Effector memory CD8-positive, alpha-beta T cell (primary cell): Measurements from ENCODE around the gene GPR17.

Experiments used
- ATAC-seq: fragments of 150-1000 bp; cut with Tn5 transposase; replicated peaks from 2 replicates; pipeline ENCODE4 v1.10.0; 2021; ENCODE audit warnings: mild to moderate bottlenecking, moderate library complexity
- DNase-seq, 3 experiments: peaks; one replicate each; pipeline ENCODE4 v3.0.0; 2021
- H3K27ac Mint-ChIP-seq, 2 donors: one replicate each; pipeline ENCODE4 v1.8.0; 2022; ENCODE audit warnings: mild to moderate bottlenecking in 2 of 2, mixed read lengths in 2 of 2, moderate library complexity in 2 of 2
- H3K27me3 Mint-ChIP-seq, 2 donors: one replicate each; pipeline ENCODE4 v1.8.0; 2022; ENCODE audit warnings: mixed read lengths in 2 of 2
- H3K36me3 Mint-ChIP-seq: one replicate; pipeline ENCODE4 v1.8.0; 2022; ENCODE audit warnings: mild to moderate bottlenecking, moderate library complexity, mixed read lengths; ENCODE audit not compliant: insufficient read depth
- H3K4me1 Mint-ChIP-seq, 2 donors: one replicate each; pipeline ENCODE4 v1.8.0; 2022; ENCODE audit warnings: low read depth in 2 of 2, mixed read lengths in 2 of 2
- H3K4me3 Mint-ChIP-seq, 2 donors: one replicate each; pipeline ENCODE4 v1.8.0; 2022; ENCODE audit warnings: mild to moderate bottlenecking in 2 of 2, mixed read lengths in 2 of 2, moderate library complexity in 2 of 2
- H3K9me3 Mint-ChIP-seq, 2 donors: one replicate each; pipeline ENCODE4 v1.8.0; 2022; ENCODE audit warnings: mixed read lengths in 2 of 2

GPR17 gene

GRCh38 chr2:127646487-127647241 lies 711 bp downstream of the GPR17 start:
- Mint-ChIP-seq H3K9me3 (no peaks in the 10 kb centered on the region), H3K27ac (no peak overlapping the region), H3K36me3 (no peaks in the 10 kb centered on the region), H3K27me3 (peaks cover 0 to 9% of the 10 kb centered on the region in 2 donors), H3K4me3 (no peak overlapping the region), H3K4me1 (peaks cover 7 to 8% of the 10 kb centered on the region in 2 donors)
- no peak for DNase-seq
- no peak for ATAC-seq

- H3K27ac Mint-ChIP-seq: no peak overlapping the region
- H3K27me3 Mint-ChIP-seq: peaks cover 0 to 10% of the 10 kb centered on the region in 2 donors
- H3K4me3 Mint-ChIP-seq: no peak overlapping the region
- H3K36me3 Mint-ChIP-seq: peaks cover 2% of the 10 kb centered on the region
- peaks cover 7 to 8% of the 10 kb centered on the region in 2 donors for H3K4me1 Mint-ChIP-seq
- H3K9me3 Mint-ChIP-seq: no peaks in the 10 kb centered on the region
- DNase-seq (no peak), ATAC-seq (no peak)
These were observed 1.6 kb downstream of the GPR17 start for GRCh38 chr2:127647242-127648190.

GRCh38 chr2:127648321-127648720 lies 2.4 kb downstream of the GPR17 start:
- peak overlapping the region in 1 of 2 donors; percentile 75 for H3K27ac Mint-ChIP-seq
- H3K4me1 Mint-ChIP-seq: peaks cover 7 to 8% of the 10 kb centered on the region in 2 donors
- peaks cover 7 to 18% of the 10 kb centered on the region in 2 donors for H3K27me3 Mint-ChIP-seq
- H3K36me3 Mint-ChIP-seq: peaks cover 2% of the 10 kb centered on the region
- H3K9me3 Mint-ChIP-seq: no peaks in the 10 kb centered on the region
- H3K4me3 Mint-ChIP-seq: peak overlapping the region in 1 of 2 donors; percentile 18
- ATAC-seq (no peak), DNase-seq (no peak)

GRCh38 chr2:127649100-127649611 lies 3.2 kb downstream of the GPR17 start:
- ATAC-seq: peak; percentile 35
- peak overlapping the region in 1 of 2 donors; percentile 62 for H3K4me3 Mint-ChIP-seq
- H3K9me3 Mint-ChIP-seq: no peaks in the 10 kb centered on the region
- H3K27ac Mint-ChIP-seq: peak overlapping the region in 1 of 2 donors; percentile 75
- peaks cover 7 to 8% of the 10 kb centered on the region in 2 donors for H3K4me1 Mint-ChIP-seq
- DNase-seq: no peak
- H3K36me3 Mint-ChIP-seq: peaks cover 2% of the 10 kb centered on the region
- peaks cover 11 to 26% of the 10 kb centered on the region in 2 donors for H3K27me3 Mint-ChIP-seq

GRCh38 chr2:127649684-127650040 lies 3.7 kb downstream of the GPR17 start:
- Mint-ChIP-seq H3K27ac (peak overlapping the region in 1 of 2 donors; percentile 75), H3K4me3 (peak overlapping the region; percentile 43 to 62), H3K4me1 (peaks cover 7 to 8% of the 10 kb centered on the region in 2 donors), H3K9me3 (no peaks in the 10 kb centered on the region), H3K36me3 (peaks cover 2% of the 10 kb centered on the region), H3K27me3 (peaks cover 11 to 31% of the 10 kb centered on the region in 2 donors)
- ATAC-seq: peak; percentile 85
- DNase-seq: peak; percentile 77 to 85 (median 81)

GRCh38 chr2:127650041-127650784 lies 4.3 kb downstream of the GPR17 start:
- peak; percentile 16 for ATAC-seq

GRCh38 chr2:127650785-127651380 lies 4.9 kb downstream of the GPR17 start:
- no peak overlapping the region for H3K27ac Mint-ChIP-seq
- H3K4me1 Mint-ChIP-seq: peaks cover 7 to 8% of the 10 kb centered on the region in 2 donors
- H3K36me3 Mint-ChIP-seq: peaks cover 2% of the 10 kb centered on the region
- no peak overlapping the region for H3K4me3 Mint-ChIP-seq
- DNase-seq (no peak), ATAC-seq (no peak)
- H3K27me3 Mint-ChIP-seq: peaks cover 11 to 39% of the 10 kb centered on the region in 2 donors
- no peaks in the 10 kb centered on the region for H3K9me3 Mint-ChIP-seq

More at GRCh38 chr2:127650041-127650784, 4.3 kb downstream of the GPR17 start:
- Mint-ChIP-seq H3K27ac (peak overlapping the region in 1 of 2 donors; percentile 75), H3K9me3 (no peaks in the 10 kb centered on the region), H3K4me3 (peak overlapping the region in 1 of 2 donors; percentile 62), H3K36me3 (peaks cover 2% of the 10 kb centered on the region), H3K27me3 (peaks cover 11 to 37% of the 10 kb centered on the region in 2 donors), H3K4me1 (peaks cover 7 to 8% of the 10 kb centered on the region in 2 donors)
- no peak for DNase-seq

GRCh38 chr2:127651381-127651809 lies 5.4 kb downstream of the GPR17 start:
- H3K27me3 Mint-ChIP-seq: peaks cover 11 to 40% of the 10 kb centered on the region in 2 donors
- peaks cover 2% of the 10 kb centered on the region for H3K36me3 Mint-ChIP-seq
- ATAC-seq (no peak), DNase-seq (no peak)
- no peaks in the 10 kb centered on the region for H3K9me3 Mint-ChIP-seq
- H3K4me3 Mint-ChIP-seq: no peak overlapping the region
- H3K27ac Mint-ChIP-seq: no peak overlapping the region
- H3K4me1 Mint-ChIP-seq: peaks cover 7 to 8% of the 10 kb centered on the region in 2 donors

GRCh38 chr2:127651971-127652550 lies 6.1 kb downstream of the GPR17 start:
- Mint-ChIP-seq H3K36me3 (peaks cover 2% of the 10 kb centered on the region), H3K9me3 (no peaks in the 10 kb centered on the region), H3K4me3 (no peak overlapping the region), H3K27ac (no peak overlapping the region), H3K27me3 (peaks cover 16 to 47% of the 10 kb centered on the region in 2 donors), H3K4me1 (peaks cover 5 to 8% of the 10 kb centered on the region in 2 donors)
- ATAC-seq: no peak
- DNase-seq: no peak

GRCh38 chr2:127652786-127653357 lies 6.9 kb downstream of the GPR17 start:
- peaks cover 5 to 8% of the 10 kb centered on the region in 2 donors for H3K4me1 Mint-ChIP-seq
- DNase-seq (no peak), ATAC-seq (no peak)
- H3K27ac Mint-ChIP-seq: no peak overlapping the region
- no peaks in the 10 kb centered on the region for H3K9me3 Mint-ChIP-seq
- no peak overlapping the region for H3K4me3 Mint-ChIP-seq
- peaks cover 17 to 55% of the 10 kb centered on the region in 2 donors for H3K27me3 Mint-ChIP-seq
- peaks cover 2% of the 10 kb centered on the region for H3K36me3 Mint-ChIP-seq

- Mint-ChIP-seq H3K27ac (no peak overlapping the region), H3K36me3 (peaks cover 2% of the 10 kb centered on the region), H3K9me3 (no peaks in the 10 kb centered on the region), H3K4me3 (no peak overlapping the region), H3K4me1 (peaks cover 5 to 7% of the 10 kb centered on the region in 2 donors), H3K27me3 (peaks cover 17 to 61% of the 10 kb centered on the region in 2 donors)
- ATAC-seq (no peak), DNase-seq (no peak)
These were observed 7.6 kb downstream of the GPR17 start for GRCh38 chr2:127653421-127654083.
